Lung (tissue), 12 donors: ENCODE measurements around the gene SMYD1. TPM values are rescaled to one million over a fixed set of nuclear protein-coding genes. Genes with fewer than 3 reads are reported as not detected.

Source experiments
- ATAC-seq: fragments of 200-7000 bp; cut with Tn5 transposase; one replicate; pipeline ENCODE4 v1.9.1; 2020; ENCODE audit warnings: moderate number of reproducible peaks; ENCODE audit not compliant: insufficient read depth, low FRiP score
- DNase-seq, 3 donors: peaks; one replicate each; pipeline ENCODE4 v3.0.0-alpha.2; 2013 to 2017
- H3K27ac ChIP-seq, 2 donors: one replicate each; pipeline ENCODE4 v1.5.1; 2013; ENCODE audit warnings: mild to moderate bottlenecking in 2 of 2, moderate library complexity in 2 of 2, control low read depth in 1 of 2, inconsistent platforms in 1 of 2, low read depth in 1 of 2, low read length in 1 of 2
- H3K27me3 ChIP-seq, 3 donors: one replicate each; pipeline ENCODE4 v1.5.1; 2013; ENCODE audit warnings: low read length in 2 of 3; ENCODE audit not compliant: control insufficient read depth in 3 of 3, insufficient read depth in 3 of 3
- H3K36me3 ChIP-seq, 4 donors: one replicate each; pipeline ENCODE4 v1.5.1; 2013; ENCODE audit warnings: low read length in 4 of 4, mild to moderate bottlenecking in 1 of 4, moderate library complexity in 1 of 4; ENCODE audit not compliant: control insufficient read depth in 4 of 4, insufficient read depth in 4 of 4
- H3K4me1 ChIP-seq, 5 donors: one replicate each; pipeline ENCODE4 v1.5.1; 2013; ENCODE audit warnings: low read length in 5 of 5, mild to moderate bottlenecking in 2 of 5, moderate library complexity in 1 of 5; ENCODE audit not compliant: control insufficient read depth in 5 of 5, insufficient read depth in 5 of 5
- H3K4me3 ChIP-seq: one replicate; pipeline ENCODE4 v1.5.1; 2013; ENCODE audit warnings: mild to moderate bottlenecking, control low read depth, moderate library complexity
- H3K9ac ChIP-seq, 2 donors: one replicate each; pipeline ENCODE4 v1.5.1; 2013; ENCODE audit warnings: low read length in 2 of 2, control low read depth in 1 of 2; ENCODE audit not compliant: insufficient read depth in 1 of 2
- H3K9me3 ChIP-seq, 4 donors: one replicate each; pipeline ENCODE4 v1.5.1; 2013; ENCODE audit warnings: low read length in 3 of 4, mild to moderate bottlenecking in 1 of 4, moderate library complexity in 1 of 4; ENCODE audit not compliant: control insufficient read depth in 4 of 4, insufficient read depth in 3 of 4
- CTCF ChIP-seq: IDR thresholded peaks from 2 replicates; pipeline ENCODE4 v1.5.1; 2012; ENCODE audit warnings: mild to moderate bottlenecking; ENCODE audit errors: control extremely low read depth, extremely low read depth
- WGBS, 2 donors: extraction: QIAGEN DNeasy Blood & Tissue Kit; methylation state at CpG; one replicate each; pipeline ENCODE4 v1.1.7; 2013; 5-methylcytosine and 5-hydroxymethylcytosine counted together
- polyA plus RNA-seq, 2 donors: library from polyadenylated mRNA; stranded (reverse); fragments of 200-250 nt; gene quantifications; one replicate each; pipeline ENCODE4 v1.2.1, GENCODE V29; 2013
- total RNA-seq, 2 donors: library from RNA; depleted of rRNA in 1 of 2; stranded (reverse); fragments of >200 nt in 1 of 2; gene quantifications; one replicate each; pipeline ENCODE4 v1.2.1, GENCODE V29; 2014 to 2021
- donor health status: control.
- donor health status: control.
- donor health status: Bipolar disorder and iron deficiency.
- donor health status: healthy.
- donor health status: DM: yes; HTN: yes; CAD: no.

SMYD1 gene
- total and polyA plus RNA-seq, 4 donors: 0.20 TPM; not detected in 3

GRCh38 chr2:88148929-88149438 is 81.4 kb downstream of the SMYD1 start:
- no peak for TF ChIP-seq CTCF
- Histone ChIP-seq H3K9me3 (peaks cover 0 to 4% (median under 1%) of the 10 kb centered on the region in 4 donors), H3K4me1 (no peaks in the 10 kb centered on the region), H3K9ac (no peak overlapping the region), H3K4me3 (no peak overlapping the region), H3K27me3 (no peaks in the 10 kb centered on the region), H3K27ac (no peak overlapping the region), H3K36me3 (no peaks in the 10 kb centered on the region)
- DNase-seq: no peak
- no peak for ATAC-seq

- Histone ChIP-seq H3K4me3 (no peak overlapping the region), H3K9ac (no peak overlapping the region), H3K27me3 (no peaks in the 10 kb centered on the region), H3K9me3 (no peaks in the 10 kb centered on the region), H3K36me3 (no peaks in the 10 kb centered on the region), H3K4me1 (no peaks in the 10 kb centered on the region), H3K27ac (no peak overlapping the region)
- DNase-seq (no peak), ATAC-seq (no peak)
- no peak for TF ChIP-seq CTCF
- WGBS, 2 donors: 83 to 84% methylated on average over 3 of the region's 3 CpGs
These were observed 91.9 kb downstream of the SMYD1 start for GRCh38 chr2:88159481-88159880.

GRCh38 chr2:88159955-88160415 is 92.4 kb downstream of the SMYD1 start:
- whole genome bisulfite sequencing, 2 donors: 27 to 29% methylated on average over 5 of the region's 5 CpGs
- H3K36me3 ChIP-seq: no peaks in the 10 kb centered on the region
- H3K27me3 ChIP-seq: no peaks in the 10 kb centered on the region
- DNase-seq (peak; percentile 60 to 81 (median 80)), ATAC-seq (peak; percentile 69)
- no peak overlapping the region for H3K4me3 ChIP-seq
- H3K27ac ChIP-seq: no peak overlapping the region
- no peak overlapping the region for H3K9ac ChIP-seq
- no peaks in the 10 kb centered on the region for H3K9me3 ChIP-seq
- peak; percentile 73 for TF ChIP-seq CTCF
- no peaks in the 10 kb centered on the region for H3K4me1 ChIP-seq

GRCh38 chr2:88160517-88160916 is 92.9 kb downstream of the SMYD1 start:
- H3K27me3 ChIP-seq: no peaks in the 10 kb centered on the region
- ATAC-seq (no peak), DNase-seq (no peak)
- WGBS, 2 donors: 86 to 89% methylated on average over 7 of the region's 7 CpGs
- no peak overlapping the region for H3K27ac ChIP-seq
- no peak overlapping the region for H3K9ac ChIP-seq
- no peak overlapping the region for H3K4me3 ChIP-seq
- H3K9me3 ChIP-seq: no peaks in the 10 kb centered on the region
- no peaks in the 10 kb centered on the region for H3K36me3 ChIP-seq
- TF ChIP-seq CTCF: no peak
- H3K4me1 ChIP-seq: no peaks in the 10 kb centered on the region
